ENCODE data around the gene TPRA1.

TPRA1 gene

GRCh38 chr3:127555108-127555507, 35.4 kb downstream of the TPRA1 start:
- 0 out of 2 replicates have a peak, but pooled peaks cover 2% of the 10 kb centered on the region for H3K4me1 ChIP-seq (ENCODE audit: insufficient read depth, low read length)
- TF ChIP-seq EZH2 (IDR thresholded peaks at IDR 0.05; ENCODE audit: borderline replicate concordance, low read depth, low read length, severe bottlenecking): no peak
- TF ChIP-seq CTCF (IDR thresholded peaks at IDR 0.05; ENCODE audit: borderline replicate concordance, extremely low read depth, low read length, poor library complexity, severe bottlenecking): no peak
- H3K36me3 ChIP-seq (ENCODE audit: insufficient read depth, low read length): no peaks in the 10 kb centered on the region
- DNase-seq: no peak
- peaks cover 8% of the 10 kb centered on the region for H3K9me3 ChIP-seq (ENCODE audit: insufficient read depth, low read length, severe bottlenecking)
- H3K9ac ChIP-seq (ENCODE audit: low read depth, low read length): no peak overlapping the region
- H3K79me2 ChIP-seq (ENCODE audit: insufficient read depth, low read length): no peaks in the 10 kb centered on the region
- H2AFZ ChIP-seq (ENCODE audit: low read depth, low read length): no peak overlapping the region
- no peak overlapping the region for H3K27ac ChIP-seq (ENCODE audit: low read length)
- no peak overlapping the region for H3K4me2 ChIP-seq (ENCODE audit: insufficient read depth, low read length)
- H3K4me3 ChIP-seq (ENCODE audit: low read depth in 1 of 2, low read length in 2 of 2): no peak overlapping the region
- ATAC-seq (ENCODE audit: insufficient read depth, low read depth): no peak
- H3K27me3 ChIP-seq (ENCODE audit: insufficient read depth, low read length, poor library complexity): no peaks in the 10 kb centered on the region
- H4K20me1 ChIP-seq (ENCODE audit: insufficient read depth, low read length): no peaks in the 10 kb centered on the region

- Histone ChIP-seq H3K4me2 (ENCODE audit: insufficient read depth, low read length) (no peak overlapping the region), H3K36me3 (ENCODE audit: insufficient read depth, low read length) (no peaks in the 10 kb centered on the region)
- DNase-seq: no peak
Measured at GRCh38 chr3:127552038-127552437, 38.5 kb downstream of the TPRA1 start.

DNA sequence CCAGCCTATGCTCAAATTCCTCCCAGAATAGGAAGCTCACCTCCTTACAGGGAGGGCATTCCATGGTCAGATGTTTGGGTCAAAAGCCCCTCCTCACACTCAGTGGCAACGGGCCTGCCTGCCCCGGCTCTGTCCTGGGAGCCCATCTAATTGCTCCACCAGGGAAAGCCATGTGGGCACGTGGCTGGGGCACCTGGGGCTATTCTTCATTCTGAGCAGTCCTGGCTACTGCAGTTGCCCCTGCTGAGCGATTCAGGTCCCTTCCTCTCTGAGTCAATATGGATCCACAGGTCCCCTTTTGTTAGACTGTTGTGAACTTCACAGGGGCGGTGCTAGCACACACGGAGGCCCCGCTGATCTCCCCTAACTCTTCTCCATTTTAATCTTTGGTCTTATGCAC, 39.4 kb downstream of the TPRA1 start:
- ATAC-seq (ENCODE audit: insufficient read depth, low read depth) (no peak), DNase-seq (no peak)
- Histone ChIP-seq H3K4me2 (ENCODE audit: insufficient read depth, low read length) (no peak overlapping the region), H3K4me3 (ENCODE audit: low read depth in 1 of 2, low read length in 2 of 2) (no peak overlapping the region), H3K9me3 (ENCODE audit: insufficient read depth, low read length, severe bottlenecking) (no peaks in the 10 kb centered on the region), H3K79me2 (ENCODE audit: insufficient read depth, low read length) (no peaks in the 10 kb centered on the region), H3K27ac (ENCODE audit: low read length) (no peak overlapping the region), H3K9ac (ENCODE audit: low read depth, low read length) (no peak overlapping the region), H4K20me1 (ENCODE audit: insufficient read depth, low read length) (no peaks in the 10 kb centered on the region), H3K4me1 (ENCODE audit: insufficient read depth, low read length) (peaks cover 11% of the 10 kb centered on the region), H3K36me3 (ENCODE audit: insufficient read depth, low read length) (no peaks in the 10 kb centered on the region), H2AFZ (ENCODE audit: low read depth, low read length) (no peak overlapping the region), H3K27me3 (ENCODE audit: insufficient read depth, low read length, poor library complexity) (no peaks in the 10 kb centered on the region)
- TF ChIP-seq CTCF (IDR thresholded peaks at IDR 0.05; ENCODE audit: borderline replicate concordance, extremely low read depth, low read length, poor library complexity, severe bottlenecking) (no peak), EZH2 (IDR thresholded peaks at IDR 0.05; ENCODE audit: borderline replicate concordance, low read depth, low read length, severe bottlenecking) (no peak)

More at GRCh38 chr3:127552038-127552437, 38.5 kb downstream of the TPRA1 start:
- ATAC-seq (ENCODE audit: insufficient read depth, low read depth): no peak
- TF ChIP-seq CTCF (IDR thresholded peaks at IDR 0.05; ENCODE audit: borderline replicate concordance, extremely low read depth, low read length, poor library complexity, severe bottlenecking) (no peak), EZH2 (IDR thresholded peaks at IDR 0.05; ENCODE audit: borderline replicate concordance, low read depth, low read length, severe bottlenecking) (no peak)
- no peaks in the 10 kb centered on the region for H3K79me2 ChIP-seq (ENCODE audit: insufficient read depth, low read length)
- no peak overlapping the region for H2AFZ ChIP-seq (ENCODE audit: low read depth, low read length)
- no peaks in the 10 kb centered on the region for H3K27me3 ChIP-seq (ENCODE audit: insufficient read depth, low read length, poor library complexity)
- no peaks in the 10 kb centered on the region for H4K20me1 ChIP-seq (ENCODE audit: insufficient read depth, low read length)
- H3K9me3 ChIP-seq (ENCODE audit: insufficient read depth, low read length, severe bottlenecking): no peaks in the 10 kb centered on the region
- H3K4me3 ChIP-seq (ENCODE audit: low read depth in 1 of 2, low read length in 2 of 2): no peak overlapping the region
- no peak overlapping the region for H3K9ac ChIP-seq (ENCODE audit: low read depth, low read length)
- H3K27ac ChIP-seq (ENCODE audit: low read length): no peak overlapping the region
- peaks cover 11% of the 10 kb centered on the region for H3K4me1 ChIP-seq (ENCODE audit: insufficient read depth, low read length)
